Ectodermal cell (in vitro differentiated cells): ENCODE results near the gene ANKRD34B.

Source experiments
- H3K27ac ChIP-seq: 2 replicates; pipeline ENCODE4 v1.7.0; 2013; ENCODE audit warnings: mild to moderate bottlenecking, low read depth, low read length; ENCODE audit not compliant: insufficient read depth, poor library complexity, severe bottlenecking
- H3K27me3 ChIP-seq: 2 replicates; pipeline ENCODE4 v1.7.0; 2013; ENCODE audit warnings: mild to moderate bottlenecking, low read length; ENCODE audit not compliant: insufficient read depth, control insufficient read depth, poor library complexity, severe bottlenecking
- H3K36me3 ChIP-seq: one replicate; pipeline ENCODE4 v1.7.0; 2013; ENCODE audit warnings: low read length; ENCODE audit not compliant: control insufficient read depth, insufficient read depth
- H3K4me1 ChIP-seq: one replicate; pipeline ENCODE4 v1.7.0; 2013; ENCODE audit warnings: low read length; ENCODE audit not compliant: control insufficient read depth, insufficient read depth
- H3K4me3 ChIP-seq: 2 replicates; pipeline ENCODE4 v1.7.0; 2013; ENCODE audit warnings: low read depth, low read length, control low read depth; ENCODE audit not compliant: insufficient read depth
- H3K9me3 ChIP-seq: 2 replicates; pipeline ENCODE4 v1.7.0; 2013; ENCODE audit warnings: mild to moderate bottlenecking, low read length, moderate library complexity; ENCODE audit not compliant: control insufficient read depth
- WGBS, 2 experiments: methylation state at CpG; one replicate each; pipeline ENCODE4 v1.1.7; 2013; ENCODE audit warnings: missing lambda C conversion rate in 2 of 2; 5-methylcytosine and 5-hydroxymethylcytosine counted together

The ANKRD34B gene

GRCh38 chr5:80516826-80517225, 53.3 kb downstream of the ANKRD34B start:
- Histone ChIP-seq H3K36me3 (no peaks in the 10 kb centered on the region), H3K27ac (no peak overlapping the region), H3K4me1 (no peaks in the 10 kb centered on the region), H3K27me3 (no peaks in the 10 kb centered on the region), H3K4me3 (no peak overlapping the region), H3K9me3 (no peaks in the 10 kb centered on the region)
- 96 to 97% methylated on average over 2 to 4 of the region's 4 CpGs for WGBS, 2 experiments

GRCh38 chr5:80509362-80509761, 60.7 kb downstream of the ANKRD34B start:
- Histone ChIP-seq H3K36me3 (no peaks in the 10 kb centered on the region), H3K9me3 (no peaks in the 10 kb centered on the region), H3K4me3 (no peak overlapping the region), H3K4me1 (no peaks in the 10 kb centered on the region), H3K27me3 (no peaks in the 10 kb centered on the region), H3K27ac (no peak overlapping the region)
- WGBS, 2 experiments: 94 to 98% methylated on average over 4 of the region's 4 CpGs

- WGBS, 2 experiments: 92 to 96% methylated on average over 6 of the region's 6 CpGs
- Histone ChIP-seq H3K27ac (no peak overlapping the region), H3K4me3 (no peak overlapping the region), H3K9me3 (no peaks in the 10 kb centered on the region), H3K36me3 (no peaks in the 10 kb centered on the region), H3K27me3 (no peaks in the 10 kb centered on the region), H3K4me1 (no peaks in the 10 kb centered on the region)
Observed at GRCh38 chr5:80508844-80509243, 61.2 kb downstream of the ANKRD34B start.

- H3K27me3 ChIP-seq: no peaks in the 10 kb centered on the region
- no peak overlapping the region for H3K27ac ChIP-seq
- H3K36me3 ChIP-seq: no peaks in the 10 kb centered on the region
- whole genome bisulfite sequencing, 2 experiments: 70 to 71% methylated on average over 3 of the region's 3 CpGs
- H3K4me3 ChIP-seq: no peak overlapping the region
- H3K4me1 ChIP-seq: no peaks in the 10 kb centered on the region
- no peaks in the 10 kb centered on the region for H3K9me3 ChIP-seq
Observed at GRCh38 chr5:80507663-80508062, 62.4 kb downstream of the ANKRD34B start.
